HPDE6-E6E7 (cell line): ENCODE data around the gene NLGN2.

ENCODE experiments used
- DNase-seq: peaks from one replicate; pipeline ENCODE4 v3.0.0; 2011; ENCODE audit warnings: missing footprints; ENCODE audit errors: extremely low spot score

NLGN2 gene

GRCh38 chr17:7392696-7393612 lies 14.7 kb upstream of the NLGN2 start:
- no peak for DNase-seq

GRCh38 chr17:7393613-7394451 lies 13.8 kb upstream of the NLGN2 start:
- no peak for DNase-seq

GRCh38 chr17:7394452-7395191 lies 13.0 kb upstream of the NLGN2 start, which contains the start of gene PLSCR3:
TSS of gene PLSCR3 (minus strand) at chr17:7394525. CDS start at chr17:7394110, 415 bp downstream.
- DNase-seq = peak; percentile 84

- DNase-seq = no peak
These were observed 11.5 kb upstream of the NLGN2 start for GRCh38 chr17:7396147-7396546.

- DNase-seq = no peak
These were observed 9.0 kb upstream of the NLGN2 start for GRCh38 chr17:7398612-7399011.

GRCh38 chr17:7403043-7403726 lies 4.5 kb upstream of the NLGN2 start:
- DNase-seq = no peak

- peak; percentile 45 for DNase-seq
These were observed 4.0 kb upstream of the NLGN2 start for GRCh38 chr17:7403727-7403976.

- DNase-seq = peak; percentile 94
These were observed 3.5 kb upstream of the NLGN2 start, which contains the start of gene TMEM256 for GRCh38 chr17:7403977-7404736. TSS of gene TMEM256 (minus strand) at chr17:7404097. CDS start at chr17:7404084, 13 bp downstream.

GRCh38 chr17:7404737-7405349 lies 2.8 kb upstream of the NLGN2 start:
- peak; percentile 48 for DNase-seq

- no peak for DNase-seq
These were observed 2.1 kb upstream of the NLGN2 start for GRCh38 chr17:7405350-7406234.

GRCh38 chr17:7406235-7406825 lies 1.3 kb upstream of the NLGN2 start:
- no peak for DNase-seq

GRCh38 chr17:7407082-7407481 lies 563 bp upstream of the NLGN2 start:
- no peak for DNase-seq

GRCh38 chr17:7408252-7408727 lies 645 bp downstream of the NLGN2 start:
- DNase-seq = no peak

- DNase-seq = no peak
These were observed 1.2 kb downstream of the NLGN2 start for GRCh38 chr17:7408863-7409262.

- DNase-seq = no peak
These were observed 2.1 kb downstream of the NLGN2 start for GRCh38 chr17:7409716-7410115.

GRCh38 chr17:7410634-7411426 lies 3.2 kb downstream of the NLGN2 start:
- DNase-seq = no peak

- no peak for DNase-seq
These were observed 3.7 kb downstream of the NLGN2 start for GRCh38 chr17:7411427-7411750.
